ENCODE results near the gene ADGRG3. TPM values are rescaled to one million over a fixed set of nuclear protein-coding genes. Genes with fewer than 3 reads are reported as not detected.

The ADGRG3 gene
- total and polyA plus RNA-seq, 2 of the 8 experiments (the other 6 are each of a cell fraction or from before 2014, with no cell fraction given) = 0.28 to 0.98 TPM

- no peak overlapping the region for H4K5ac ChIP-seq (ENCODE audit: insufficient read length, low read depth, low read length)
- CTCF ChIA-PET (ENCODE audit: partially characterized antibody) = interaction anchor here (0.7 to 1.4 kb wide), 6 partner anchors 13 to 74 kb away, joined by 3 to 6 read pairs (median 4); partner anchors contain the start of gene ADGRG3
- no peak overlapping the region for H3K4me3 ChIP-seq (ENCODE audit: extremely low read depth in 1 of 4, insufficient read depth in 2 of 4, low read depth in 3 of 4, low read length in 4 of 4)
- H3K79me1 ChIP-seq (ENCODE audit: low read depth, low read length) = no peaks in the 10 kb centered on the region
- H2AFZ ChIP-seq (ENCODE audit: low read length) = no peak overlapping the region
- H3K9ac ChIP-seq (replicated peaks in 1 of 4; ENCODE audit: extremely low read depth in 1 of 4, low read depth in 3 of 4, low read length in 3 of 4) = no peak overlapping the region
- H3K4ac ChIP-seq (replicated peaks; ENCODE audit: insufficient read length, low read depth, low read length) = no peak overlapping the region
- no peak overlapping the region; the same call in 1 of the 2 replicates for H4K8ac ChIP-seq (ENCODE audit: extremely low read depth, insufficient read depth, low read length)
- no peak overlapping the region for H2BK5ac ChIP-seq (ENCODE audit: low read depth, low read length)
- no peak for TF ChIP-seq E2F6 (IDR thresholded peaks at IDR 0.05)
- TF ChIP-seq CBX8 (IDR thresholded peaks at IDR 0.05; ENCODE audit: borderline replicate concordance, low read depth, low read length) = no peak
- no peak for TF ChIP-seq ATF3 (IDR thresholded peaks at IDR 0.05; ENCODE audit: insufficient read depth, low read depth, low read length)
- no peaks in the 10 kb centered on the region for H3K27me3 ChIP-seq (replicated peaks in 1 of 4; ENCODE audit: control insufficient read depth in 3 of 4, extremely low read depth in 1 of 4, insufficient read depth in 3 of 4, low read length in 3 of 4)
- no peak overlapping the region for H3K4me2 ChIP-seq (ENCODE audit: insufficient read depth in 1 of 2, low read depth in 2 of 2, low read length in 2 of 2)
- H2BK20ac ChIP-seq (ENCODE audit: low read length) = no peak overlapping the region
- no peak overlapping the region for H4K91ac ChIP-seq (replicated peaks; ENCODE audit: insufficient read length, low read length)
- no peak overlapping the region for H3K56ac ChIP-seq (replicated peaks; ENCODE audit: insufficient read length, low read depth, low read length)
- no peak overlapping the region for H3K27ac ChIP-seq (ENCODE audit: low read depth, low read length)
- no peak overlapping the region for H2BK120ac ChIP-seq (replicated peaks; ENCODE audit: low read depth, low read length)
- no peaks in the 10 kb centered on the region for H3K9me3 ChIP-seq (ENCODE audit: insufficient read depth in 2 of 2, low read depth in 1 of 2, low read length in 1 of 2)
- POLR2A ChIA-PET (ENCODE audit: partially characterized antibody) = interaction anchor here (1.2 to 3.3 kb wide), 2 partner anchors 9 to 114 kb away, joined by 3 to 19 read pairs; no protein-coding TSS in a partner anchor
- 82% methylated on average over 16 of the region's 18 CpGs; no CpG with 5 or more reads in 1 of the 2 experiments for WGBS, 2 experiments (ENCODE audit: extremely low coverage in 1 of 2, insufficient coverage in 1 of 2, insufficient read length in 1 of 2, insufficient replicate concordance in 2 of 2, low coverage in 1 of 2, low lambda C conversion rate in 2 of 2, missing lambda C conversion rate in 1 of 2)
- H3K4me1 ChIP-seq (replicated peaks in 1 of 4; ENCODE audit: control insufficient read depth in 3 of 4, insufficient read depth in 4 of 4, low read length in 3 of 4) = peaks cover 0 to 10% (median 5%) of the 10 kb centered on the region in 4 experiments; a peak in 4 of 7 replicates
- no peak overlapping the region for H3K23ac ChIP-seq (ENCODE audit: insufficient read length)
- H3K79me2 ChIP-seq (ENCODE audit: control insufficient read depth in 1 of 2, insufficient read depth in 2 of 2, low read length in 2 of 2) = no peaks in the 10 kb centered on the region
- no peak overlapping the region for H3K14ac ChIP-seq (ENCODE audit: insufficient read length)
- no peak for DNase-seq (ENCODE audit: low read depth in 1 of 2, low spot score in 2 of 2)
- H2BK15ac ChIP-seq (ENCODE audit: low read length) = no peak overlapping the region
- no peaks in the 10 kb centered on the region for H4K20me1 ChIP-seq (replicated peaks in 1 of 2; ENCODE audit: control insufficient read depth in 1 of 2, insufficient read depth in 2 of 2, low read length in 2 of 2)
- H3K23me2 ChIP-seq (ENCODE audit: low read depth, low read length) = no peaks in the 10 kb centered on the region
- no peak overlapping the region for H2AK5ac ChIP-seq (ENCODE audit: low read depth, low read length)
- FAIRE-seq = no peak
- H3K36me3 ChIP-seq (ENCODE audit: control insufficient read depth in 2 of 4, insufficient read depth in 4 of 4, low read length in 3 of 4) = no peaks in the 10 kb centered on the region
- H3K18ac ChIP-seq (ENCODE audit: extremely low read depth, low read length) = no peak overlapping the region
- no peak overlapping the region for H2BK12ac ChIP-seq (ENCODE audit: low read depth, low read length)
Measured at GRCh38 chr16:57683636-57684545, 15.8 kb downstream of the ADGRG3 start.
